ENCODE data around the gene ATP2A3. TPM values are rescaled to one million over a fixed set of nuclear protein-coding genes. Genes with fewer than 3 reads are reported as not detected.

ATP2A3 gene
- polyA plus RNA-seq, 3 donors = 6.9 to 46.5 (median 9.5) TPM

GRCh38 chr17:3972931-3973330, 8.7 kb upstream of the ATP2A3 start:
- intact Hi-C loops (cut with micrococcal nuclease) = no loop called here
- WGBS (ENCODE audit: insufficient coverage) = 75% methylated on average over 3 of the region's 5 CpGs
- H3K79me2 ChIP-seq (ENCODE audit: insufficient read depth, low read length) = no peaks in the 10 kb centered on the region
- no peak overlapping the region for H3K9ac ChIP-seq (ENCODE audit: insufficient read depth, low read length, poor library complexity, severe bottlenecking)
- H4K20me1 ChIP-seq (ENCODE audit: insufficient read depth, low read length) = no peaks in the 10 kb centered on the region
- peaks cover 20 to 23% of the 10 kb centered on the region in 2 donors for H3K4me1 ChIP-seq (ENCODE audit: control insufficient read depth in 1 of 2, insufficient read depth in 2 of 2, low read length in 2 of 2)
- peaks cover 6 to 9% of the 10 kb centered on the region in 2 donors for H3K9me3 ChIP-seq (replicated peaks in 1 of 2; ENCODE audit: control insufficient read depth in 1 of 2, insufficient read depth in 1 of 2, low read length in 2 of 2)
- no peak overlapping the region for H3K4me2 ChIP-seq (replicated peaks; ENCODE audit: extremely low read depth, low read length, poor library complexity, severe bottlenecking)
- DNase-seq = no peak
- H3K4me3 ChIP-seq (replicated peaks in 1 of 3; ENCODE audit: low read depth in 2 of 3, low read length in 3 of 3) = no peak overlapping the region
- Mint-ChIP-seq H3K36me3 (no peaks in the 10 kb centered on the region), H3K27me3 (ENCODE audit: low read depth in 3 of 3) (peaks cover 13 to 35% (median 18%) of the 10 kb centered on the region in 3 donors), H3K4me1 (peaks cover 23% of the 10 kb centered on the region), H3K27ac (no peak overlapping the region), H3K9me3 (peaks cover 11 to 19% (median 16%) of the 10 kb centered on the region in 7 donors), H3K4me3 (peak overlapping the region in 1 of 2 donors; percentile 68)
- H3K27ac ChIP-seq (ENCODE audit: low read depth in 1 of 2, low read length in 2 of 2) = no peak overlapping the region
- peaks cover 0 to 4% of the 10 kb centered on the region in 2 donors for H3K27me3 ChIP-seq (ENCODE audit: control insufficient read depth in 2 of 2, insufficient read depth in 2 of 2, low read length in 2 of 2)
- TF ChIP-seq CTCF (IDR thresholded peaks at IDR 0.05) = no peak
- H2AFZ ChIP-seq (ENCODE audit: insufficient read depth, low read depth, low read length, poor library complexity, severe bottlenecking) = peak overlapping the region; percentile 24
- no peaks in the 10 kb centered on the region for H3K36me3 ChIP-seq (replicated peaks in 1 of 2; ENCODE audit: control insufficient read depth in 1 of 2, insufficient read depth in 2 of 2, low read length in 2 of 2)

- H3K4me3 Mint-ChIP-seq = peak overlapping the region; percentile 20 to 68
- Histone ChIP-seq H3K4me2 (replicated peaks; ENCODE audit: extremely low read depth, low read length, poor library complexity, severe bottlenecking) (no peak overlapping the region), H3K36me3 (replicated peaks in 1 of 2; ENCODE audit: control insufficient read depth in 1 of 2, insufficient read depth in 2 of 2, low read length in 2 of 2) (no peaks in the 10 kb centered on the region), H2AFZ (ENCODE audit: insufficient read depth, low read depth, low read length, poor library complexity, severe bottlenecking) (peak overlapping the region; percentile 24), H3K27ac (ENCODE audit: low read depth in 1 of 2, low read length in 2 of 2) (no peak overlapping the region), H3K9ac (ENCODE audit: insufficient read depth, low read length, poor library complexity, severe bottlenecking) (no peak overlapping the region), H3K4me1 (ENCODE audit: control insufficient read depth in 1 of 2, insufficient read depth in 2 of 2, low read length in 2 of 2) (peaks cover 20 to 23% of the 10 kb centered on the region in 2 donors), H3K4me3 (replicated peaks in 1 of 3; ENCODE audit: low read depth in 2 of 3, low read length in 3 of 3) (no peak overlapping the region), H4K20me1 (ENCODE audit: insufficient read depth, low read length) (no peaks in the 10 kb centered on the region), H3K79me2 (ENCODE audit: insufficient read depth, low read length) (no peaks in the 10 kb centered on the region), H3K27me3 (ENCODE audit: control insufficient read depth in 2 of 2, insufficient read depth in 2 of 2, low read length in 2 of 2) (peaks cover 0 to 4% of the 10 kb centered on the region in 2 donors), H3K9me3 (replicated peaks in 1 of 2; ENCODE audit: control insufficient read depth in 1 of 2, insufficient read depth in 1 of 2, low read length in 2 of 2) (peaks cover 6 to 9% of the 10 kb centered on the region in 2 donors)
- H3K36me3 Mint-ChIP-seq = no peaks in the 10 kb centered on the region
- peak overlapping the region in 1 of 7 donors; percentile 2 for H3K27ac Mint-ChIP-seq
- intact Hi-C loops (cut with micrococcal nuclease) = no loop called here
- H3K27me3 Mint-ChIP-seq (ENCODE audit: low read depth in 3 of 3) = peaks cover 13 to 35% (median 20%) of the 10 kb centered on the region in 3 donors
- TF ChIP-seq CTCF (IDR thresholded peaks at IDR 0.05) = no peak
- H3K9me3 Mint-ChIP-seq = peaks cover 11 to 19% (median 16%) of the 10 kb centered on the region in 7 donors
- peak in 1 of 3 donors; percentile 10 for DNase-seq
- 4% methylated on average over 13 of the region's 15 CpGs for WGBS (ENCODE audit: insufficient coverage)
- H3K4me1 Mint-ChIP-seq = peaks cover 25% of the 10 kb centered on the region
Observed at GRCh38 chr17:3972281-3972731, 8.1 kb upstream of the ATP2A3 start.

All from CD14-positive monocyte (primary cell).